Measurements from ENCODE around the gene IFNA13.
"Not testable (repeated sequence)": the region's sequence is repeated elsewhere in the genome, so short reads cannot be mapped to it uniquely, and the experiment has no call there.

IFNA13 gene

GRCh38 chr9:21367957-21368356 is at the start of gene IFNA13:
Gene IFNA13 (minus strand): TSS chr9:21368057. CDS start chr9:21368010, 47 bp downstream.
- no peak for DNase-seq (ENCODE audit: low read depth in 2 of 2)

- no peak for DNase-seq (ENCODE audit: low read depth in 2 of 2)
These were observed 47.8 kb upstream of the IFNA13 start for GRCh38 chr9:21415493-21416267.

- no peak for DNase-seq (ENCODE audit: low read depth in 2 of 2)
These were observed 46.5 kb upstream of the IFNA13 start for GRCh38 chr9:21414220-21414940.

DNA sequence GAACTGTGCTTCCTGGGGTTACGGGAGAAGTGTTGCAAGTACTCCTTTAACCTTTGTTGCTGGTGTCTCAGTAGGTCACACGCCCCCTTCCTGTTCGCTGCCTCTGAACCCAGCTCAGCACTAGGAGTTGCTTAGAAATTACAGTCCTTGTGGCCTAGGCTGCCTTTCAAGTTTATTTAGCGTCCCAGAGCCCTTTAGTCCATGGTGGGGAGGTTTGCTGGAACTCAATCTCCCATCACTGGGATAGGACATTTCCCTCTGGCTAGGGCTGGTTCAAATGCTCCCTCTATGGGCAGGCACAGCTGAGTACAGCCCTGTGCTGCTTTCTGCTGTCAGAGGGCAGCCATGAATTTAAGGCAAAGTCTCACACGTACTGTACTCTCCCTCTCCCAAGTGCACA is 45.8 kb upstream of the IFNA13 start:
- no peak for DNase-seq (ENCODE audit: low read depth in 2 of 2)

GRCh38 chr9:21413151-21413550 is 45.3 kb upstream of the IFNA13 start:
- no peak for DNase-seq (ENCODE audit: low read depth in 2 of 2)

DNA sequence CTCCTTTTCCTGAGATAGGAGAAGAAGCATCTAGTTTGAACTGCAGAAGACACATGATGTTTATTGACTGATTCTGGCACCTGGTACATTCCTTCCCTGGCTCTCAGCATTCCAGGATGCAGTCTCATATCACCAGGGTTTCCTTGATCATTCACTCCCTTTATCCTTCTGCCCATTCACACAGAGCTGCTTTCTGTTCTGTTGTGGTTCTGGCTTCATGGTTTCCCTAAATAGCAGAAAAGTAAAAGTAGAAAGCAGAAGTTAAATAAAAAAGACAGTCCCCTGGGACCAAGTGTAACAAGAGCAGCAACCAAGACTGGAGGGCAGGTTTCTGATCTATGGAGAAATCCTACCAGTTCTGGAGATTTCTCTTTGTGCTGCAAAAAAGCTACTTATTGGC is 44.2 kb upstream of the IFNA13 start:
- no peak for DNase-seq (ENCODE audit: low read depth in 2 of 2)

DNA sequence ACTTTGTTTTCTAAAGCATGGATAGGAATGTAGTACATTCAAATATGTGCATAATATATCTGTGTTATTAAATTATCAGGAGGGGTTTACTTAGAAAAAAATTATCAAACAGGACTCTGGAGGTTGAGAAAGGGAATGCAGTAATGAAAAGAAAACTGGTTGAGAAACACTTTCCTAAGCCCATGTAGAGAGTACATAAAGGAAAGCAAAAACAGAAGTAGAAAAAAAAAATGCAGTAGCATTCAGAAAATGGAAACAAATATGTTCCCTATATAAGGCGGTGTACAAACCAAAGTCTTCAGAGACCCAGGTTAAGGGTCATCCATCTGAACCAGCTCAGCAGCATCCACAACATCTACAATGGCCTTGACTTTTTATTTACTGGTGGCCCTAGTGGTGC is 41.0 kb upstream of the IFNA13 start, which contains the start of gene IFNA8:
Gene IFNA8 (plus strand): TSS at position 301 of the 400 bp plus-strand sequence. CDS start 60 bp downstream, at position 361.
- DNase-seq (ENCODE audit: low read depth in 2 of 2): no peak

DNA sequence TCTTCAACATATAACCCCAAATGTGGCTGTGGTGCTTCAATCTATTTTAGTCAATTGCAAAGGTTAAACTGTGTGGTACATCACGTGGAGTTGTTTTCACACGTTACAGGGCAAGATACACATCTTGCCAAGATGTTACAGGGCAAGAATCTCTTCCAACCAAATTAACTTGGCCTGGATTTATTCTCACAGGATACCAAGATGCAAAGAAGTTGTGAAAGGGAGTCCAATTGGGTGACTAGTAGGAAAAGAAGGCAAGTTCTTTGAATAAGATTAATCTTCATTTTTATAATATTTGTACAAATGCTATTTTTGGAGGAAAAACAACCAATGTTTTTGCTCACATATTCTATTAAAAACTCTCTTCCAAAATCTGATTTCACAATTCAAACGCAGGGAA is 36.3 kb upstream of the IFNA13 start:
- no peak for DNase-seq (ENCODE audit: low read depth in 2 of 2)

- DNase-seq (ENCODE audit: low read depth in 2 of 2): no peak
These were observed 34.8 kb upstream of the IFNA13 start for GRCh38 chr9:21402386-21403251.

- DNase-seq (ENCODE audit: low read depth in 2 of 2): no peak
These were observed 32.1 kb upstream of the IFNA13 start for GRCh38 chr9:21399956-21400355.

DNA sequence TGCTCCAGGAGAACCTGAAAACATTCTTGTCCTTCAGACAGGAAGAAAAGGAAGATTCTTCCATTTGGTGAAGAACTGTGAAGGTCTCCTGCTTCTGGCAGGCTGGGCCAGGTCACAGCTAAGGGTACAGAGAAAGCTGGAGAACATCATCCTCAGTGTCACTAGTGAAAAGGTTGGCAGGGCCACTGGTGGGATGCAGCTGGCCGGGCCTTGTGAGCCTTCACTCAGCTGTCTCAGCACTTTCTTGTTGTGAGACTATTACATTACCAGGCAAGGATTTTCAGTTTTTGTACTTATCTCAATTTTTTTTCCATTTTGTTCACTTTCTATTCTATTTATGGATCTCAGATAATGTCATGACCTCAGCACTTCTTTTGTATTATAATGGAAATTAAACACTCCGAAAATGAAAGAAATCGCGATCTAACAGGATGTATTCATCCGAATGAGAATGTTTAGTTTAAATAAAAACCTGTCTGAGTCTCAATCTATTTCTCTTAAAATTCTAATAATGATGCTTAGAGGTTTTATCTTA is 31.2 kb upstream of the IFNA13 start:
- no peak for DNase-seq (ENCODE audit: low read depth in 2 of 2)

- peak; percentile 17 to 50 for DNase-seq (ENCODE audit: low read depth in 2 of 2)
These were observed 28.2 kb upstream of the IFNA13 start for GRCh38 chr9:21395778-21396717.

- no peak for DNase-seq (ENCODE audit: low read depth in 2 of 2)
These were observed 24.4 kb upstream of the IFNA13 start for GRCh38 chr9:21392270-21392669.

- DNase-seq (ENCODE audit: low read depth in 2 of 2): no peak
These were observed 17.3 kb upstream of the IFNA13 start, which contains the start of gene IFNA2 for GRCh38 chr9:21385131-21385670. Gene IFNA2 (minus strand): TSS chr9:21385398. CDS start chr9:21385329, 69 bp downstream.

- no peak for DNase-seq (ENCODE audit: low read depth in 2 of 2)
These were observed 15.8 kb upstream of the IFNA13 start for GRCh38 chr9:21383627-21384026.

- no peak for DNase-seq (ENCODE audit: low read depth in 2 of 2)
These were observed 13.8 kb upstream of the IFNA13 start for GRCh38 chr9:21381448-21382339.

GRCh38 chr9:21371467-21371866 is 3.6 kb upstream of the IFNA13 start:
- not testable (repeated sequence) for DNase-seq (ENCODE audit: low read depth in 2 of 2)

- not testable (repeated sequence) for DNase-seq (ENCODE audit: low read depth in 2 of 2)
These were observed 688 bp downstream of the IFNA13 start for GRCh38 chr9:21367169-21367568.

- no peak for DNase-seq (ENCODE audit: low read depth in 2 of 2)
These were observed 5.6 kb downstream of the IFNA13 start for GRCh38 chr9:21362287-21362686.
